Fibroblast of skin of scalp (primary cell): Measurements from ENCODE around the gene DOK1. TPM values are rescaled to one million over a fixed set of nuclear protein-coding genes. Genes with fewer than 3 reads are reported as not detected.

Experiments
- DNase-seq: peaks from one replicate; pipeline ENCODE4 v3.0.0-alpha.2; 2013
- polyA plus RNA-seq, 2 experiments: library from polyadenylated mRNA; unstranded; fragments of 120-200 nt; gene quantifications; one replicate each; pipeline ENCODE4 v1.2.1, GENCODE V29; 2013; ENCODE audit not compliant: insufficient read length in 2 of 2

DOK1 gene
- 16.5 TPM for polyA plus RNA-seq (2013, experiment 1 of 2; ENCODE audit: insufficient read length)
- 14.1 TPM for polyA plus RNA-seq (2013, experiment 2 of 2; ENCODE audit: insufficient read length)

- peak; percentile 95 for DNase-seq
These were observed at the start of gene DOK1, which contains the start of gene LOXL3 for GRCh38 chr2:74553892-74554819. TSS of gene DOK1 (plus strand) at chr2:74554720. CDS start at chr2:74554755, 35 bp downstream. TSS of gene LOXL3 (minus strand) at chr2:74553942. CDS start at chr2:74552634, 1,308 bp downstream.

- no peak for DNase-seq
These were observed 48.9 kb upstream of the DOK1 start for GRCh38 chr2:74505448-74506246.

DNA sequence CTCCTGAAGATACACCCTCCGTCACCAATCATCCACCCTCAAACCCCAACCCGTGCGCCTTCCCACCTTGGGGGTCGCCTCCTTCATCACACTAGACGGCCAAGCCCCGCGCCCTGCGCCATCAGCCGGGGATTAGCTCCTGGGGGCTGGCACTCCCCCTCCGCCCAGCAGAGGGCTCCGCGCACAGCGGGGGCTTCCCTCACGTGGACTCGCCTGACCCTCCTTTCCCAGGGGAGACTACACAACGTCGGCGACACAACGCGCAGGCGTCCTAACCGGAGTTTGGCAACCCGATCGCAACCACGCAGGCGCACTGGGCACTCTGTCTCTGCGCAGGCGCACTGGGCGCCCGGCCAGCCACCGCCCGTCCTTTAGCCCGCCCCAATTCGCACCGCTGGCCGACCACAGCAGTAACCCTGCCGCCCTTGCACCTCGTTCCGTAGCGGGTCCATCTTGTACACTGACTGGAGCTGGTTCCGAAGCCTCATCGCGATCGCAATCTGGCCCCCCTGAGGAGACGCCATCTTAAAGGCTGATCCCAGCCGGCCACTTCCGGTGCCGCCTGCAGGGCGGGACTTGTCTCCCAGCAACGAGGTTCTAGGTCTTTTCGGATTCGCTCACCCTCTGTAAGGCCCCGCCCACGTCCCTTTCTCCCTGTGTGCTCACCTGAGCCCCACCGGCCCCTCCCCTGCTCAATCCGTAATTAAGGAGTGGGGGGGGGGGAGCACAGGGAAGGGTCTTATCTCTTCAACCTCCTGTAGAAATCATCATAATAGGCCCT lies 47.2 kb upstream of the DOK1 start, which contains the start of gene PCGF1:
PCGF1 (minus strand) TSS at position 551 of the 781 bp plus-strand sequence; CDS start at position 524, 27 bp downstream.
- peak; percentile 98 for DNase-seq

DNA sequence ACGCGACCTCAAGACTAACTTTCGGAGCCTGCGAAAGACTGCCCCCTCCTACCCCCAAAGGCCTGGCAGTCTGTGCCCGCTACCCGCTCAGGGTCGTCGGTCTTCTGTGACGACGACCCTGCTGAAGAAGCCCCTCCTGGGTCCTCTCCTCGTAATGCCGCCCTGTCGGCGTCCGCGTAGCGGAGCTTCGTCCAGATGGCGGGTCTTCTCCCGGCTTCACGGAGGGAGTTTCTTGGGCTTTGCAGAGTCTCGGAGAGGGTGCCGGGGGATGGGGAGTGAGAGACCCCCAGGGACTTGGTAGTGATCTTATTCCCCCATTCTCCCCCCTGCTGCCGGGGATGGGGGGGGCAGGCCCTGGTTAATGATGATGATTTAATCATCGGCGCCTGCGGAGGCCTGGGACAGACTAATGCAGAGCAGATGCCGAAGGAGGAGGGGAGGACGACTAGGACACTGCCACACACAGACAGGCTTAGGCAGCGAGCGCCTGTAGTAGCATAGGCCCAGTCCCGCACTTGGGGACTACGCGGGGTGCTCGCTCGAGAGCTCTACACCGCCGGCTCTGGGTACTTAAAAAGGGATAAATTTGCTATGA lies 46.5 kb upstream of the DOK1 start:
- DNase-seq: peak; percentile 94

GRCh38 chr2:74510272-74510671 lies 44.2 kb upstream of the DOK1 start:
- DNase-seq: no peak

DNA sequence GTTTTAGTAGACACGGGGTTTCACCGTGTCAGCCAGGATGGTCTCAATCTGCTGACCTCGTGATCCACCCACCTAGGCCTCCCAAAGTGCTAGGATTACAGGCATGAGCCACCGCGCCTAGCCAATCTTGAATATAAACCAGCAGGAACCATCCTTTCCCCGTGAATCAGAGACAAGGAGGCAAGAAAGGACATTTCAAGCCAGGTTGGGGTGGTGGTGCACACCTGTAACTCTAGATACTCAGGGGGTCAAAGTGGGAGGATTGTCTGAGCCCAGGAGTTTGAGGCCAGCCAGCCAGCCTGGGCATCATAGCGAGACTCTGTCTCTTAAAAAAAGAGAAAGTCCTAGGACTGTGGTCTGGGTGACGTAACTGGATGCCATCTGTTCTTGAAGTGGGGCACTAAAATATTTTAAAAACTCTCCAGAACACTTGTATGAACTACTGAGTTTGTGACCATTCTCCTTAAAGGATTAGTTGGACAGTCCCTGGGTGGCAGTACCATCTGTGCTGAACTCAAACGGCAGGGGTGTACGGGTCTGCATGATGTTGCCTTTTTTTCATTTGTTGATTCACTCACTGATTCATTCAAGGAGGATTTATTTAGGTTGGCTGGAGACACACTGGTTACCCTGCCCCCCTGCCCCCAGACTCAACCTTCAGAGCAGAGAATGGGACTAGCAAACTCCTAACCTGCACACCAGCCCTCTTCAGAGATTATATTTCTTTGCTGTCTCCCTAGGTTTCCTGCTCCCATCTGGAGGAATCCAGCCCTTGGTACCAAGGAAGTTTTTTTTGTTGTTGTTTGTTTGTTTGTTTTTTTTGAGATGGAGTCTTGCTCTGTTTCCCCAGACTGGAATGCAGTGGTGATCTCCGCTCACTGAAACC lies 43.2 kb upstream of the DOK1 start:
- peak; percentile 48 for DNase-seq

- DNase-seq: no peak
These were observed 41.5 kb upstream of the DOK1 start for GRCh38 chr2:74512744-74513604.

DNA sequence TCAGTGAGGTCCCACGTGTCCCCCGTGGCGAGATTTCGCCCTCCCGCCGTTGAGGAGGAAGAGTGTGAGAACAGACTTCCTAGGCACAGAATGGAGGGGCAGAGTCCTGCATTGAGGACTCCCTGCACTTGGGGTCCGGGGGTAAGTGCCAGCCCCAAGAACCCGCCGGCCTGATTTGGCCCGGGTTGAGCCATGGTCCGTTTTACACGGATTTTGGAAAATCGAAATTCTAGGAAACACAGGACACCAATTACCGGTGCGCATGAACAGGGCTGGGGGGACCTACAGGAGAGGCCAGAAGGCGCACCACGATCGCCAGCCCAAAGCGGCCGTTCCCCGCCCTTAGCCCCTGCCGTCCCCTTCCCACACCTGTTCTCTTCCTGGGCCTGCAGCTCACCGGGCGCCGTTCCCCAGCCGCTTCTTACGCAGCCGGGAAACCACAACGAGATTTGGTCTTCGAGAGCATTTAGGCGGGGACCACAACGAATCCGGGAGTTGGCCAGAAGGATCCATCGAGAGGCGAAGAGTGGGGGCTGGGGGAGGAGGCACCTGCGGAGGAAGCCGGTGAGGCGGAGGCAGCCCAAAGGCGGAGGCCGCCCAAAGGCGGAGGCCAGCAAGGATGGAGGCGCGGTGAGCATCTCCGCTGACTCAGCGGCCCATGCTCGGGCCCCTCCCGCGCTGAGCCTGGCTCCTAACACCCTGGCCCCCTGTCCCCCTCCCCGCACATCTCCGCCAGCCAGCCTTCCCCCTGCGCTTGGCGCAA lies 40.7 kb upstream of the DOK1 start:
- no peak for DNase-seq

GRCh38 chr2:74514368-74515270 lies 39.9 kb upstream of the DOK1 start, which contains the start of gene TLX2:
TSS of gene TLX2 (plus strand) at chr2:74514450. CDS start at chr2:74514807, 357 bp downstream.
- no peak for DNase-seq

DNA sequence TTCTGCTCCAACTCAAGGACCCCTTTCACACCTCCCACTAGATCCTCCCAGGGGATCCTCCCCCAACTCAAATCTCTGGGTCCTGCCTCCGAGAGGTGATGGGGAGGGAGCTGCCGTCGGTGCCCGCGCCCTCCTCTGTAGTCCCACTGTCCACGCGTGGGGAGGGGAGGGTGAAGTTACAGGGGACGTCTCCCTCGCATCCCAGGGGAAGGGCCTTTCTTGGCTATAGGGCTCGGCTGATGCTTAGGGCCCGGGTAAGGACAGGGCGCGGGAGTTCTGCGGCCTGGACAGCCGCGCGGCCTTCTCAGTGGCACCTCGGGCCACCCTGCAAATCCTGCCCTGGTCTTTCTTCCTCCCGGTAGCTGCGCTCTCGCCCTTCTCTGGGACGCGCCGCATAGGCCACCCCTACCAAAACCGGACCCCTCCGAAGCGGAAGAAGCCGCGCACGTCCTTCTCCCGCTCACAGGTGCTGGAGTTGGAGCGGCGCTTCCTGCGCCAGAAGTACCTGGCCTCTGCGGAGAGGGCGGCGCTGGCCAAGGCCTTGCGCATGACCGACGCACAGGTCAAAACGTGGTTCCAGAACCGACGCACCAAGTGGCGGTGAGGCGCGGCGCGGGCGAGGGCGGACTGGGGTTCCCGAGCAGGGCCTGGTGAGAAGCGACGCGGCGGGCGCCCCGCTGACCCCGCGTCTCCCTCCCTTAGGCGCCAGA lies 39.1 kb upstream of the DOK1 start:
- DNase-seq: no peak

DNA sequence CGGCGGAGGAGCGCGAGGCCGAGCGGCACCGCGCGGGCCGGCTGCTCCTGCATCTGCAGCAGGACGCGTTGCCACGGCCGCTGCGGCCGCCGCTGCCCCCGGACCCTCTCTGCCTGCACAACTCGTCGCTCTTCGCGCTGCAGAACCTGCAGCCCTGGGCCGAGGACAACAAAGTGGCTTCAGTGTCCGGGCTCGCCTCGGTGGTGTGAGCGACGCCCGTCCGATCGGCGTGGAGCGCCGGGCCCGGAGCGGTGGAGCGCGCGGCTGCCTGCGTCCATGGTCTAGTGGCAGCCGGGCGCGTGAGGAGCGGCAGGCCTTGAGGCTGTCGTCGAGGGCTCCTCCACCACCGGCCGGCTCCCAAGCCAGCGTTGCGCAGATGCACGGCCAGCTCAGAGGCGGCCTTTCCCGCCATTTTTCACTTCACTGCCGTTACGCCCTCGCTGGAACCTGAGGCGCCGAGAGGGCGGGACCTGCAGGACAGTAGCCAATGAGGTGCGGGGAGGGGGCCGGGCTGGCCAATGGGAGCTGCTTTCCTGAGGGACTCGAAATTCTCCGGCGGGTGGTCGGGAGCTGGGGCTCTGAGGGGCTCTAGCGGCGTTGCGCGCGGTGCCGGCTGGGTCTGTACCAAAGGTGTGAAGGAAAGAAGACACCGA lies 38.4 kb upstream of the DOK1 start:
- peak; percentile 60 for DNase-seq

- no peak for DNase-seq
These were observed 37.9 kb upstream of the DOK1 start for GRCh38 chr2:74516650-74517049.

GRCh38 chr2:74522516-74522915 lies 32.0 kb upstream of the DOK1 start:
- DNase-seq: no peak

- no peak for DNase-seq
These were observed 30.5 kb upstream of the DOK1 start for GRCh38 chr2:74524005-74524404.

DNA sequence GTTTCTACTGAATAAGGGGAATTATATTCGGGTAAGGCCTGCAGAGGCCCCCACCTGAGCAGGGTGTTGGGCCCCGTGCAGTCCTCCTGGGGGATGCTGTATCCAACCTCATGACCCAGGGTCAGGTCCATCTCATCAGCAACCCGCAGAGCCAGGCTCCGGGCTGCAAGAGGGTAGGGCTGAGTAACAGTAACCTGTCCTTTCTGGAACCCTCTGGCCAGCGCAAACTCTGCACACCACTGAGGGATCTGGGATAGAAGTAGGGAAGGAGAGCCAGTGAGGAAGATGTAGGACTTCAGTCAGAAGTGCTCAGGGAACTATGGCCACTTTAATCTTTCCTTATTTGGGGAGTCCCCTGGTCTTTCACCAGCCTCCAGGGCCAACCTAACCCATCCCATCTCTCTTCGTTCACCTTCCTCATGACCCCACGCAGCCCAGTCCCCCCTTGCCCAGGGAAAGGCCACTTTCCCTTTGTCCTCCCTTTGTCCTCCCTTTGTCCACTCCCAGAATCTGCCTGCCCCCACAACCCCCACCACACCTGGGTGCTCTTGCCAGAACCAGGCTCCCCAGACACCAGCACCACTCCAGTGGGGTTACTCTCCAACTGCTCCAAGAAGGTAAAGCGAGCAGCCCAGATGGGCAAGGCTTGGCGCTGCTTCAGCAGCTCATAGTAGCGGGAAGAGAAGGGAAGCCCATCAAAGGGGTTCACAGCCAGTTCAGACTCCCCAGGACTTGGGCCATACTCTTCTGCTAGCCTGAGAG lies 29.4 kb upstream of the DOK1 start:
- DNase-seq: no peak
